ENCODE measurements around the gene ADRB2. TPM values are rescaled to one million over a fixed set of nuclear protein-coding genes. Genes with fewer than 3 reads are reported as not detected.

The ADRB2 gene
- total RNA-seq, 1 experiment from 2014 or later: 0.25 TPM

GRCh38 chr5:148793261-148793660 is 33.1 kb upstream of the ADRB2 start:
- peaks cover 0 to 21% of the 10 kb centered on the region in 2 experiments; a peak in 2 of 4 replicates for H3K4me1 ChIP-seq (ENCODE audit: control insufficient read depth in 1 of 2, insufficient read depth in 2 of 2, low read length in 2 of 2)
- no peak overlapping the region for H3K27ac ChIP-seq (ENCODE audit: low read depth, low read length)
- H3K9ac ChIP-seq (ENCODE audit: low read length): no peak overlapping the region
- no peak overlapping the region for H2AFZ ChIP-seq (ENCODE audit: low read depth, low read length, poor library complexity, severe bottlenecking)
- no peak for DNase-seq (ENCODE audit: low read depth, low spot score)
- H3K27me3 ChIP-seq (ENCODE audit: insufficient read depth, low read length): no peaks in the 10 kb centered on the region
- no peak for TF ChIP-seq MAX (IDR thresholded peaks at IDR 0.05)
- TF ChIP-seq CBX3 (IDR thresholded peaks at IDR 0.05; ENCODE audit: low read depth): no peak
- TF ChIP-seq ZFX (IDR thresholded peaks at IDR 0.05): no peak
- TF ChIP-seq CEBPB (IDR thresholded peaks at IDR 0.05; ENCODE audit: low read depth): no peak
- TF ChIP-seq SRF (IDR thresholded peaks at IDR 0.05; ENCODE audit: low read depth): no peak
- no peak for TF ChIP-seq ATF3 (IDR thresholded peaks at IDR 0.05)
- no peak for TF ChIP-seq ZNF274 (IDR thresholded peaks at IDR 0.05; ENCODE audit: low read depth, low read length)
- TF ChIP-seq SIN3A (IDR thresholded peaks at IDR 0.05; ENCODE audit: low read depth): no peak
- no peak for TF ChIP-seq EGR1 (IDR thresholded peaks at IDR 0.05; ENCODE audit: low read depth)
- TF ChIP-seq CTCF (IDR thresholded peaks at IDR 0.05 in 2 of 3, conservative IDR thresholded peaks at IDR 0.05 in 1 of 3; ENCODE audit: borderline replicate concordance in 1 of 3, insufficient read depth in 1 of 3, low read depth in 2 of 3, low read length in 2 of 3): no peak
- no peak for TF ChIP-seq TCF7L2 (IDR thresholded peaks at IDR 0.05; ENCODE audit: borderline replicate concordance, extremely low read depth, insufficient read depth, insufficient read length)
- BruUV-seq (replicated peaks): no TSS peak
- H3K79me2 ChIP-seq (ENCODE audit: insufficient read depth, low read length): no peaks in the 10 kb centered on the region
- no peak overlapping the region for H3K4me3 ChIP-seq (replicated peaks in 1 of 2; ENCODE audit: low read depth in 1 of 2, low read length in 2 of 2)
- no peaks in the 10 kb centered on the region for H3K9me3 ChIP-seq (ENCODE audit: control insufficient read depth in 1 of 2, insufficient read depth in 1 of 2, low read depth in 1 of 2, low read length in 2 of 2)
- intact Hi-C loops (cut with micrococcal nuclease): no loop called here
- ChIA-PET RAD21 (ENCODE audit: low non-redundant PET in 1 of 2, low total read pairs in 2 of 2, uncharacterized antibody in 2 of 2, unreplicated experiment in 2 of 2) (no interaction called here), CTCF (no interaction called here), POLR2A (no interaction called here)
- H3K9me2 ChIP-seq (ENCODE audit: insufficient read depth): no peaks in the 10 kb centered on the region
- no peak overlapping the region for H3K4me2 ChIP-seq (ENCODE audit: low read length)
- no peaks in the 10 kb centered on the region for H3K36me3 ChIP-seq (ENCODE audit: control insufficient read depth in 1 of 2, insufficient read depth in 2 of 2, low read length in 2 of 2)
- ATAC-seq: no peak
- H4K20me1 ChIP-seq (ENCODE audit: insufficient read depth): no peaks in the 10 kb centered on the region

All from HCT116 (cell line).